Esophagus muscularis mucosa (tissue), 4 donors: ENCODE data around the gene ITGAL. TPM values are rescaled to one million over a fixed set of nuclear protein-coding genes. Genes with fewer than 3 reads are reported as not detected.

Experiments used
- DNase-seq: peaks from one replicate; pipeline ENCODE4 v3.0.0-alpha.2; 2017; ENCODE audit errors: extremely low spot score
- H3K27ac ChIP-seq, 4 donors: fragments of 200-600 bp; sonication (generic); replicated peaks in 1 of 4; 1 replicate in 3 of 4; 2 replicates in 1 of 4; pipeline ENCODE4 v1.5.1; 2016 to 2019; ENCODE audit warnings: mild to moderate bottlenecking in 1 of 4
- H3K27me3 ChIP-seq, 4 donors: fragments of 200-600 bp; sonication (generic); one replicate each; pipeline versions ENCODE4 v1.5.1 to v1.6.0; 2016 to 2019
- H3K36me3 ChIP-seq, 4 donors: fragments of 200-600 bp; sonication (generic); one replicate each; pipeline ENCODE4 v1.5.1; 2016 to 2019
- H3K4me1 ChIP-seq, 4 donors: fragments of 200-600 bp; sonication (generic); one replicate each; pipeline ENCODE4 v1.5.1; 2016 to 2019
- H3K4me3 ChIP-seq, 4 donors: fragments of 200-600 bp; sonication (generic); 1 replicate in 2 of 4; 2 replicates in 2 of 4; pipeline ENCODE4 v1.5.1; 2016 to 2019; ENCODE audit warnings: mild to moderate bottlenecking in 4 of 4, moderate library complexity in 1 of 4
- H3K9me3 ChIP-seq, 4 donors: fragments of 200-600 bp; sonication (generic); 1 replicate in 3 of 4; 2 replicates in 1 of 4; pipeline ENCODE4 v1.5.1; 2016 to 2019
- EP300 ChIP-seq: sonication (generic); formaldehyde crosslinking; IDR thresholded peaks from one replicate; pipeline ENCODE4 v1.6.1; 2017; ENCODE audit warnings: antibody characterized with exemption
- POLR2A ChIP-seq: fragments of 450-650 bp; IDR thresholded peaks from one replicate; pipeline ENCODE4 v1.6.1; 2017; ENCODE audit warnings: antibody characterized with exemption, moderate library complexity, mild to moderate bottlenecking, low read depth
- POLR2AphosphoS5 ChIP-seq, 2 donors: sonication (generic); formaldehyde crosslinking; IDR thresholded peaks; one replicate each; pipeline ENCODE4 v1.6.1; 2017; ENCODE audit warnings: antibody characterized with exemption in 2 of 2
- WGBS: methylation state at CpG from one replicate; pipeline ENCODE4 v1.1.5; 2018; 5-methylcytosine and 5-hydroxymethylcytosine counted together
- intact Hi-C: fragments of 100-400 bp; cut with DNase I; formaldehyde crosslinking; loops from one replicate; pipeline ENCODE4 v1.15.1; 2023
- total RNA-seq, 4 donors: library from RNA; depleted of rRNA; stranded (reverse); fragments of >200 nt; gene quantifications; one replicate each; pipeline versions ENCODE4 v1.1.0 to v1.2.1, GENCODE V29; 2016
- TF ChIP-seq, protein P1 (sequence below), 3 experiments: fragments of 200-600 bp in 2 of 3; fragments of 450-650 bp in 1 of 3; sonication (generic) in 2 of 3; IDR thresholded peaks; one replicate each; pipeline ENCODE4 v1.5.1; 2017 to 2019; ENCODE audit warnings: antibody characterized with exemption in 3 of 3, mild to moderate bottlenecking in 2 of 3, moderate library complexity in 1 of 3

Gene ITGAL
- total RNA-seq, 4 donors from 2014 or later, result 1.5 to 2.7 (median 2.5) TPM

DNA sequence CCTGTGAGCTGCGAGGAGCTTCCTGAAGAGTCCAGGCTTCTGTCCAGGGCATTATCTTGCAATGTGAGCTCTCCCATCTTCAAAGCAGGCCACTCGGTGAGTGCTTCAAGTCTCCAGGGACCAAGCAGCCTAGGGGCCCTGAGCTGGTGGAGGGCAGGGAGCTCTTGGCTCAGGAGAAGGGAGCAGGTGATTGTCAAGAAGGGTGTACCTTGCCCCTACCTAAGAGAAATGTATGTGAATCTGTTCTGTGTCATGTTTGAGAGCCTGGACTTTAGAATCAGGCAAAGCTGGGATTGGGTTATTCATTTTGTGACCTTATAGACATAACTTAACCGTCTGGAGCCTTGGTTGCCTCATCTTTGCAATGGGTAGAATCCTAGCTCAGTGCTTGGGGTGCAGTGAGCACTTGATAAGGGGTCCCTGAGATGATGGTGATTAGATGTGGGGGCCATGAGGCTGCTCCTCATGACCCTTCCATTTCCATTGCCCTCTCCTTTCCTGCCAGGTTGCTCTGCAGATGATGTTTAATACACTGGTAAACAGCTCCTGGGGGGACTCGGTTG is 37.9 kb downstream of the ITGAL start:
- no peak for TF ChIP-seq EP300
- TF ChIP-seq, protein P1, sequence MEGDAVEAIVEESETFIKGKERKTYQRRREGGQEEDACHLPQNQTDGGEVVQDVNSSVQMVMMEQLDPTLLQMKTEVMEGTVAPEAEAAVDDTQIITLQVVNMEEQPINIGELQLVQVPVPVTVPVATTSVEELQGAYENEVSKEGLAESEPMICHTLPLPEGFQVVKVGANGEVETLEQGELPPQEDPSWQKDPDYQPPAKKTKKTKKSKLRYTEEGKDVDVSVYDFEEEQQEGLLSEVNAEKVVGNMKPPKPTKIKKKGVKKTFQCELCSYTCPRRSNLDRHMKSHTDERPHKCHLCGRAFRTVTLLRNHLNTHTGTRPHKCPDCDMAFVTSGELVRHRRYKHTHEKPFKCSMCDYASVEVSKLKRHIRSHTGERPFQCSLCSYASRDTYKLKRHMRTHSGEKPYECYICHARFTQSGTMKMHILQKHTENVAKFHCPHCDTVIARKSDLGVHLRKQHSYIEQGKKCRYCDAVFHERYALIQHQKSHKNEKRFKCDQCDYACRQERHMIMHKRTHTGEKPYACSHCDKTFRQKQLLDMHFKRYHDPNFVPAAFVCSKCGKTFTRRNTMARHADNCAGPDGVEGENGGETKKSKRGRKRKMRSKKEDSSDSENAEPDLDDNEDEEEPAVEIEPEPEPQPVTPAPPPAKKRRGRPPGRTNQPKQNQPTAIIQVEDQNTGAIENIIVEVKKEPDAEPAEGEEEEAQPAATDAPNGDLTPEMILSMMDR (IDR thresholded peaks at IDR 0.05), result no peak
- no peak for TF ChIP-seq POLR2AphosphoS5 (IDR thresholded peaks at IDR 0.05)
- no peak for TF ChIP-seq POLR2A
- Histone ChIP-seq H3K9me3 (no peaks in the 10 kb centered on the region), H3K4me1 (no peaks in the 10 kb centered on the region), H3K27ac (no peak overlapping the region), H3K27me3 (no peaks in the 10 kb centered on the region), H3K4me3 (no peak overlapping the region), H3K36me3 (no peaks in the 10 kb centered on the region)
- DNase-seq, result no peak
- intact Hi-C loops, result no loop called here
- WGBS, result 59% methylated on average over 3 of the region's 4 CpGs

DNA sequence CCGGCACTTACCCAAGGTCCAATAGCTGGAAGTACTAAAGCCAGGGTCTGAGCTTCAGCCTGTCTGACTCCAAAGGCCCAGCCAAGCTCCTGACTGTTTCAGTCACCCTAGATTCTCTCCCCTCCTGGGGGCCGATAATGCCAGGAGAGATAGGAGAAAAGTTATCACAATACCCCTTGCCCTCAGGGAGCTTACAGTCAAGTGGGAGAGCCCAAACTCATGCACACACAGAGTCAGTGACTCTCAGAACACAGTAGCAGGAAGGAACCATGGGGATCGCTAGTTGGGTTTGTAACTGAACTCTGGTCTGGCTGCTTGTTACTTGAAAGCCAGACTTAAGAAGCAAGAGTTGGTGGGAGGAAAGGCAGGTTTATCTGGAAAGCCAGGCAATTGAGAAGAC is 39.0 kb downstream of the ITGAL start:
- no peak overlapping the region for H3K4me3 ChIP-seq
- no peaks in the 10 kb centered on the region for H3K27me3 ChIP-seq
- H3K9me3 ChIP-seq, result no peaks in the 10 kb centered on the region
- no peaks in the 10 kb centered on the region for H3K4me1 ChIP-seq
- TF ChIP-seq, protein P1 (IDR thresholded peaks at IDR 0.05), result no peak
- no peak for TF ChIP-seq POLR2AphosphoS5 (IDR thresholded peaks at IDR 0.05)
- no peak for TF ChIP-seq POLR2A
- TF ChIP-seq EP300, result no peak
- H3K27ac ChIP-seq, result no peak overlapping the region
- WGBS, result 87% methylated on average over 3 of the region's 3 CpGs
- intact Hi-C loops, result no loop called here
- H3K36me3 ChIP-seq, result no peaks in the 10 kb centered on the region
- no peak for DNase-seq

DNA sequence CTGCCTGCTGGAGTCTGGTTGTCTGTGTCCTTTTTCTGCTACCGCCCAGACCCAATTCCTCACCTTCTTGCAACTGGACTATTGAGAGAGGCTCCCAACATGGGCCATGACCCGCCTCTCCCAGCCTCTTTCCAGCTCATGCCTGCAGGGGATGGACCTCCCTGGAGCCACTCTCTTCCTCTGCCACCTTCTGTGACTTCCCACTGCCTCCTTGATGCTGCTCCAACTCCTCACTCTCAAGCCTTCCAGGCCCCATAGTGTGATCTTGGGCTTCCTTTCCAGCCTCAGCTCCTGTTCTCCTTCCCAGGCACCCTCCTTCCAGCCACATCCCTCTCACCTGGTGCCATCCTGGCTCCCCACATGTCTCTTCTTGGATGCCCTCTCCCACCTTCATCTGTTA is 42.7 kb downstream of the ITGAL start:
- 82% methylated on average over 2 of the region's 2 CpGs for WGBS
- TF ChIP-seq, protein P1 (IDR thresholded peaks at IDR 0.05), result no peak
- TF ChIP-seq EP300 (no peak), POLR2AphosphoS5 (IDR thresholded peaks at IDR 0.05) (no peak), POLR2A (no peak)
- H3K4me1 ChIP-seq, result no peaks in the 10 kb centered on the region
- no peaks in the 10 kb centered on the region for H3K36me3 ChIP-seq
- intact Hi-C loops, result no loop called here
- H3K27me3 ChIP-seq, result no peaks in the 10 kb centered on the region
- no peaks in the 10 kb centered on the region for H3K9me3 ChIP-seq
- H3K4me3 ChIP-seq, result no peak overlapping the region
- no peak for DNase-seq
- H3K27ac ChIP-seq, result no peak overlapping the region

DNA sequence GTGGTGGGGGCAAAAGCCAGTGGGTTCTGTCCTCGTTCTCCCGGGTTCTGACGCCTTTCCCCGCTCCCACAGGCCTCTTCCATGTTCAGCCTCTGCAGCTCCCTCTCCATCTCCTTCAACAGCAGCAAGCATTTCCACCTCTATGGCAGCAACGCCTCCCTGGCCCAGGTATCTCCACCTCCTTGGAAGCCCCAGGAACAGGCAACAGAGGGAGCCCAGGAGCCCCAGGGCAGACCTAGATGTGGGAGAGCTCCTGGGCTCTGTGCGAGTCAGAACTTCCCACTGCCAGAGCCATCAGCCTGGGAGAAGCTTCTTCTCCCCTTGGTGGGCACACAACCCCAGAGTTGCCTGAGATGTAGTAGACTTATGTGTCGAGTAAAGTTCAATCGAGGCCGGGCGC is 46.0 kb downstream of the ITGAL start:
- 85% methylated on average over 10 of the region's 10 CpGs for WGBS
- intact Hi-C loops, result no loop called here
- no peaks in the 10 kb centered on the region for H3K36me3 ChIP-seq

More for the DNA sequence above, 46.0 kb downstream of the ITGAL start:
- Histone ChIP-seq H3K27ac (no peak overlapping the region), H3K4me3 (no peak overlapping the region), H3K27me3 (no peaks in the 10 kb centered on the region), H3K9me3 (no peaks in the 10 kb centered on the region), H3K4me1 (no peaks in the 10 kb centered on the region)
- TF ChIP-seq, protein P1 (IDR thresholded peaks at IDR 0.05), result no peak
- no peak for TF ChIP-seq POLR2AphosphoS5 (IDR thresholded peaks at IDR 0.05)
- no peak for TF ChIP-seq EP300
- TF ChIP-seq POLR2A, result no peak
- DNase-seq, result no peak
